ENCODE measurements around the gene SLC37A3. TPM values are rescaled to one million over a fixed set of nuclear protein-coding genes. Genes with fewer than 3 reads are reported as not detected.
"Not testable (repeated sequence)": the region's sequence is repeated elsewhere in the genome, so short reads cannot be mapped to it uniquely, and the experiment has no call there.

The SLC37A3 gene
- total RNA-seq, 6 donors from 2014 or later, result 28.5 to 71.7 (median 39.0) TPM

- 95 to 96% methylated on average over 3 of the region's 3 CpGs for WGBS, 2 donors
- TF ChIP-seq POLR2AphosphoS5 (IDR thresholded peaks at IDR 0.05) (no peak), EP300 (IDR thresholded peaks at IDR 0.05) (no peak)
- Histone ChIP-seq H3K36me3 (no peaks in the 10 kb centered on the region), H3K4me1 (no peaks in the 10 kb centered on the region), H3K4me3 (no peak overlapping the region), H3K27ac (no peak overlapping the region), H3K27me3 (no peaks in the 10 kb centered on the region), H3K9me3 (no peaks in the 10 kb centered on the region)
- DNase-seq, result no peak
- no peak for ATAC-seq (ENCODE audit: low FRiP score in 2 of 2)
Measured at GRCh38 chr7:140423501-140423900, 25.2 kb upstream of the SLC37A3 start.

GRCh38 chr7:140421521-140421920 lies 23.2 kb upstream of the SLC37A3 start:
- Histone ChIP-seq H3K27me3 (no peaks in the 10 kb centered on the region), H3K27ac (no peak overlapping the region), H3K4me3 (no peak overlapping the region), H3K36me3 (no peaks in the 10 kb centered on the region), H3K4me1 (no peaks in the 10 kb centered on the region), H3K9me3 (no peaks in the 10 kb centered on the region)
- no peak for TF ChIP-seq CTCF (IDR thresholded peaks at IDR 0.05)
- no peak for TF ChIP-seq EP300 (IDR thresholded peaks at IDR 0.05)
- no peak for TF ChIP-seq POLR2A (IDR thresholded peaks at IDR 0.05)
- no peak for TF ChIP-seq POLR2AphosphoS5 (IDR thresholded peaks at IDR 0.05)
- 94 to 97% methylated on average over 2 of the region's 2 CpGs for WGBS, 2 donors
- DNase-seq (no peak), ATAC-seq (ENCODE audit: low FRiP score in 2 of 2) (no peak)

- no peak for ATAC-seq (ENCODE audit: low FRiP score in 2 of 2)
- 87 to 98% methylated on average over 4 of the region's 4 CpGs for WGBS, 2 donors
- H3K27ac ChIP-seq, result no peak overlapping the region
- no peaks in the 10 kb centered on the region for H3K36me3 ChIP-seq
- H3K4me1 ChIP-seq, result no peaks in the 10 kb centered on the region
- TF ChIP-seq CTCF (IDR thresholded peaks at IDR 0.05), result no peak
- no peak for TF ChIP-seq EP300 (IDR thresholded peaks at IDR 0.05)
- TF ChIP-seq POLR2AphosphoS5 (IDR thresholded peaks at IDR 0.05), result no peak
- no peak for TF ChIP-seq POLR2A (IDR thresholded peaks at IDR 0.05)
- no peak for DNase-seq
- H3K27me3 ChIP-seq, result no peaks in the 10 kb centered on the region
- no peak overlapping the region for H3K4me3 ChIP-seq
- no peaks in the 10 kb centered on the region for H3K9me3 ChIP-seq
Measured at GRCh38 chr7:140418653-140419052, 20.3 kb upstream of the SLC37A3 start.

GRCh38 chr7:140418156-140418472 lies 19.8 kb upstream of the SLC37A3 start:
- not testable (repeated sequence) for H3K4me3 ChIP-seq; H3K27ac ChIP-seq; ATAC-seq (ENCODE audit: low FRiP score in 2 of 2); H3K27me3 ChIP-seq; DNase-seq; H3K9me3 ChIP-seq; H3K36me3 ChIP-seq; H3K4me1 ChIP-seq
- 94 to 96% methylated on average over 5 of the region's 5 CpGs for WGBS, 2 donors

GRCh38 chr7:140417456-140418155 lies 19.3 kb upstream of the SLC37A3 start:
- DNase-seq (no peak), ATAC-seq (ENCODE audit: low FRiP score in 2 of 2) (no peak)
- Histone ChIP-seq H3K36me3 (no peaks in the 10 kb centered on the region), H3K27ac (no peak overlapping the region), H3K27me3 (no peaks in the 10 kb centered on the region), H3K4me1 (no peaks in the 10 kb centered on the region), H3K9me3 (no peaks in the 10 kb centered on the region), H3K4me3 (no peak overlapping the region)
- WGBS, 2 donors, result 74 to 89% methylated on average over 5 to 8 of the region's 8 CpGs
- no peak for TF ChIP-seq EP300 (IDR thresholded peaks at IDR 0.05)
- no peak for TF ChIP-seq CTCF (IDR thresholded peaks at IDR 0.05)
- no peak for TF ChIP-seq POLR2AphosphoS5 (IDR thresholded peaks at IDR 0.05)
- TF ChIP-seq POLR2A (IDR thresholded peaks at IDR 0.05), result no peak

GRCh38 chr7:140416560-140416959 lies 18.2 kb upstream of the SLC37A3 start:
- DNase-seq (no peak), ATAC-seq (ENCODE audit: low FRiP score in 2 of 2) (no peak)
- H3K9me3 ChIP-seq, result no peaks in the 10 kb centered on the region
- no peaks in the 10 kb centered on the region for H3K4me1 ChIP-seq
- TF ChIP-seq POLR2AphosphoS5 (IDR thresholded peaks at IDR 0.05), result no peak
- TF ChIP-seq EP300 (IDR thresholded peaks at IDR 0.05), result no peak
- TF ChIP-seq CTCF (IDR thresholded peaks at IDR 0.05), result no peak
- TF ChIP-seq POLR2A (IDR thresholded peaks at IDR 0.05), result no peak
- H3K4me3 ChIP-seq, result no peak overlapping the region
- H3K36me3 ChIP-seq, result no peaks in the 10 kb centered on the region
- H3K27me3 ChIP-seq, result no peaks in the 10 kb centered on the region
- H3K27ac ChIP-seq, result no peak overlapping the region
- WGBS, 2 donors, result 87 to 92% methylated on average over 8 of the region's 8 CpGs

GRCh38 chr7:140415816-140416215 lies 17.5 kb upstream of the SLC37A3 start:
- 94 to 97% methylated on average over 9 of the region's 9 CpGs for WGBS, 2 donors

More at GRCh38 chr7:140415816-140416215, 17.5 kb upstream of the SLC37A3 start:
- not testable (repeated sequence) for H3K36me3 ChIP-seq; H3K27me3 ChIP-seq; H3K4me1 ChIP-seq; H3K4me3 ChIP-seq; DNase-seq; ATAC-seq (ENCODE audit: low FRiP score in 2 of 2); H3K9me3 ChIP-seq; H3K27ac ChIP-seq

Data from upper lobe of left lung (tissue), 6 donors.